ENCODE data around the gene MYH11.
"Not testable (repeated sequence)": the region's sequence is repeated elsewhere in the genome, so short reads cannot be mapped to it uniquely, and the experiment has no call there.

MYH11 gene

GRCh38 chr16:15667091-15667742, 189.6 kb downstream of the MYH11 start:
- DNase-seq (ENCODE audit: low spot score) = no peak

GRCh38 chr16:15665107-15665506, 191.7 kb downstream of the MYH11 start:
- DNase-seq (ENCODE audit: low spot score) = no peak

GRCh38 chr16:15660203-15660601, 196.6 kb downstream of the MYH11 start:
- no peak for DNase-seq (ENCODE audit: low spot score)

- DNase-seq (ENCODE audit: low spot score) = no peak
Observed at GRCh38 chr16:15658556-15658955, 198.3 kb downstream of the MYH11 start.

GRCh38 chr16:15658149-15658548, 198.7 kb downstream of the MYH11 start:
- DNase-seq (ENCODE audit: low spot score) = no peak

- DNase-seq (ENCODE audit: low spot score) = not testable (repeated sequence)
Observed at GRCh38 chr16:15655561-15655960, 201.3 kb downstream of the MYH11 start.

- DNase-seq (ENCODE audit: low spot score) = no peak
Observed at GRCh38 chr16:15654591-15654990, 202.2 kb downstream of the MYH11 start.

GRCh38 chr16:15653227-15653626, 203.6 kb downstream of the MYH11 start:
- no peak for DNase-seq (ENCODE audit: low spot score)

All from hematopoietic multipotent progenitor cell treated with erythropoietin and hydrocortisone succinate and interleukin-3 and kit ligand, for 17 days (in vitro differentiated cells).